Measurements from ENCODE around the gene TRMT61A.

The TRMT61A gene

GRCh38 chr14:103569408-103569807 lies 40.4 kb downstream of the TRMT61A start:
- DNase-seq, result no peak

DNA sequence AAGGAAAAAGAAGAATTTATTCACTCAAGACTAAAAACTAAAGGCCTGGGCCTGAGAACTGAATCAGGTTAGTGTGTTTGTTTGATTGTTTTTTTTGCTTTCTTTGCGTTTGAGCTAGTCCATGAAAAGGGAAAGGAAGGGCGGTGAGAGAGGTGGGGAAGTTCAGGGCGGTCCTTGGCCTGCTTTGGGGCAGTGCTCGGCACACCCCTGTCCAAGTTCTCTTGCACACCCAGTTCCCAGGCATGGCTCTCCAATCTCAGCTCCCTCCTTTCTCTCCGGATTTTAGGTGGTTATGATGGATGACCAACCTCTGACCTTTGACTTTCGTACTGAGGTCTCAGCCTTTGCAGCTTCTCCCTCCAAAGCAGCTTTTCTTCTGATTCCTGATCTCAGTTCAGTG lies 45.1 kb downstream of the TRMT61A start:
- no peak for DNase-seq

DNA sequence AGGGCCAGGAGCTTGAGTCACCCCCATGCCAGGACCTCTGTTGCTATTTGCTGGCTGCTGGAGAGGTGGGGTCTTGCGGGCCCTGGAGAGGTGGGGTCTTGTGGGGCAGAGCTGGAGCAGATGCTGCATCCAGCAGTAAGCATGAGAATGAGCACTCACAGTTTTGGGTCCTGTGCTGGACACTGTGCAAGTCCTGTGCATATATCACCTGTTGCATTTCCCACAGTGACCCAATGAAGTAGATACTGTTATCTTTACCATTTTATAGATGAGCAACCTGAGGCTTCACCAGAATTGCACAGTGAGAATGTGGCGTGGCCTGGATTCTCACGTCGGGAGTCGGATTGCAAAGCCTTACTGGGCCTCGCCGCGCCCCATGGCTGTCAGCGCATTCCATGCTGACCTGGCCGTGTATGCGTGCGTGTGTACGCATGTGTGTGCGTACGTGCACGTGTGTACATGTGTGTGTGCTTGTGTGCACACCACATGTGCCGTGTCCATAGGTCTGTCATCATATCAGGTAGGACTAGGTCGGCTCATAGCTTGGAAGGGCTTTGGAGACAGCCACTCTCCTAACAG lies 45.8 kb downstream of the TRMT61A start:
- no peak for DNase-seq

- no peak for DNase-seq
Measured at GRCh38 chr14:103576371-103577024, 47.5 kb downstream of the TRMT61A start.

- DNase-seq, result no peak
Measured at GRCh38 chr14:103578401-103579075, 49.5 kb downstream of the TRMT61A start.

DNA sequence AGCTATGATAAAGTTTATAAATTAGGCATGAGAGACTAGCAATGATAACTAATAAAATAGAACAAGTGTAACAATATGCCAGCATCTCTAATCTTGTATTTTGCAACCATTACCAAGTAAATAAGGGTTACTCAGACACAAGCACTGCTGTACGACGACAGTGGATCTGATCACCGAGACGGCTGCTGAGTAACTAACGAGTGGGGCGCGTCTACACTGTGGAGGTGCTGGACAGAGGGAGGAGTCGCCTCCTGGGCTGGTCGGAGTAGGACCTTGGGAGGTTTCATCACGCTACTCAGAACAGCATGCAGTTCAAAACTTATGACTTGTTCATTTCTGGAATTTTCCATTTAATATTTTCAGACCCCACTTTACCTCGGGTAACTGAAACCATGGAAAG lies 52.2 kb downstream of the TRMT61A start:
- no peak for DNase-seq

GRCh38 chr14:103581954-103582703 lies 53.1 kb downstream of the TRMT61A start:
- DNase-seq, result no peak

DNA sequence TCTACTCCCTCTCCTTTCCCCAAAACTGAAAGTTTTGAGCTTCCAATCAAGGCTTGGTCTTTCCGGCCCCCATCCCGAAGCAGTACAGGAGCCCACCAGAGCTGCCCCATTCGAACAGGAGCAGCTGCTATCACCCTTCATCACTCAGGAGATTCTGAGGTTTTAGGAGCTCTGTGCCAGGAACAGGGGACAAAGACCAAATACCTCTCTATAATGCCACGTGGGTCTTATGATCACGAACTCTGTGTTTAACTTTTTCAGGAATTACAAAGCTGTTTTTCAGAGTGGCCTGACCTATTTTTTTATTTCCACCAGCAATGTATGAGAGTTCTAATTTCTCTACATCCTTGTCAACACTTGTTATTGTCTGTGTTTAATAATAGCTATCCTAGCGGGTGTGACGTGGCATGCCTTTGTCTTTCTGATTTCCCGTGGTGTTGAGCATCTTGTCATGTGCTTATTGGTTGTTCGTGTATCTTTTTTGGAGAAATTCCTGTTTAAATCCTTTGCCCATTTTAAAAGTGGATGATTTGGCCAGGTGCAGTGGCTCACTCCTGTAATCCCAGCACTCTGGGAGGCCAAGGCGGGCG lies 55.4 kb downstream of the TRMT61A start:
- DNase-seq, result no peak

Data from Kasumi-1 (cell line).